Measurements from ENCODE around the gene CUL7.
"Not testable (repeated sequence)": the region's sequence is repeated elsewhere in the genome, so short reads cannot be mapped to it uniquely, and the experiment has no call there.

CUL7 gene

GRCh38 chr6:43053545-43054205 is at the start of gene CUL7:
TSS of gene CUL7 (minus strand) at chr6:43053851. CDS start at chr6:43052788, 1,063 bp downstream.
- peak; percentile 96 for DNase-seq

GRCh38 chr6:43101497-43101896 is 47.8 kb upstream of the CUL7 start:
- DNase-seq, result no peak

GRCh38 chr6:43097502-43097901 is 43.9 kb upstream of the CUL7 start:
- no peak for DNase-seq

GRCh38 chr6:43097098-43097489 is 43.4 kb upstream of the CUL7 start:
- DNase-seq, result no peak

GRCh38 chr6:43096451-43097097 is 42.9 kb upstream of the CUL7 start:
- DNase-seq, result no peak

GRCh38 chr6:43095939-43096338 is 42.3 kb upstream of the CUL7 start:
- DNase-seq, result no peak

GRCh38 chr6:43093436-43094289 is 40.0 kb upstream of the CUL7 start:
- no peak for DNase-seq

GRCh38 chr6:43092635-43093034 is 39.0 kb upstream of the CUL7 start:
- no peak for DNase-seq

- DNase-seq, result no peak
Observed at GRCh38 chr6:43091436-43091991, 37.9 kb upstream of the CUL7 start.

GRCh38 chr6:43091020-43091419 is 37.4 kb upstream of the CUL7 start:
- DNase-seq, result no peak

GRCh38 chr6:43090559-43090956 is 36.9 kb upstream of the CUL7 start:
- no peak for DNase-seq

- DNase-seq, result no peak
Observed at GRCh38 chr6:43089874-43090558, 36.4 kb upstream of the CUL7 start.

GRCh38 chr6:43089467-43089866 is 35.8 kb upstream of the CUL7 start:
- DNase-seq, result no peak

GRCh38 chr6:43088654-43089056 is 35.0 kb upstream of the CUL7 start:
- DNase-seq, result no peak

- no peak for DNase-seq
Observed at GRCh38 chr6:43086022-43086658, 32.5 kb upstream of the CUL7 start.

- DNase-seq, result no peak
Observed at GRCh38 chr6:43082806-43083655, 29.4 kb upstream of the CUL7 start.

- DNase-seq, result not testable (repeated sequence)
Observed at GRCh38 chr6:43081922-43082321, 28.3 kb upstream of the CUL7 start.

GRCh38 chr6:43081043-43081442 is 27.4 kb upstream of the CUL7 start:
- DNase-seq, result no peak

- no peak for DNase-seq
Observed at GRCh38 chr6:43078691-43079090, 25.0 kb upstream of the CUL7 start.

GRCh38 chr6:43077981-43078511 is 24.4 kb upstream of the CUL7 start:
- no peak for DNase-seq

- no peak for DNase-seq
Observed at GRCh38 chr6:43077333-43077809, 23.7 kb upstream of the CUL7 start.

Data from NCI-H2029 (cell line).